Upper lobe of right lung (tissue), 1 donor: ENCODE data around the gene NKD1. TPM values are rescaled to one million over a fixed set of nuclear protein-coding genes. Genes with fewer than 3 reads are reported as not detected.

Source experiments
- ATAC-seq: fragments of 200-7000 bp; cut with Tn5 transposase; one replicate; pipeline ENCODE4 v1.9.1; 2020; ENCODE audit warnings: mild to moderate bottlenecking, moderate library complexity
- DNase-seq: peaks from one replicate; pipeline ENCODE4 v3.0.0-alpha.2; 2020
- H3K27ac ChIP-seq: fragments of 200-600 bp; one replicate; pipeline ENCODE4 v1.8.0; 2022
- H3K27me3 ChIP-seq: fragments of 200-600 bp; one replicate; pipeline ENCODE4 v1.8.0; 2022; ENCODE audit warnings: mild to moderate bottlenecking
- H3K36me3 ChIP-seq: fragments of 200-600 bp; one replicate; pipeline ENCODE4 v1.8.0; 2022
- H3K4me1 ChIP-seq: fragments of 200-600 bp; one replicate; pipeline ENCODE4 v1.8.0; 2022
- H3K4me3 ChIP-seq: fragments of 200-600 bp; one replicate; pipeline ENCODE4 v1.8.0; 2022; ENCODE audit warnings: mild to moderate bottlenecking
- H3K9me3 ChIP-seq: fragments of 200-600 bp; one replicate; pipeline ENCODE4 v1.8.0; 2022
- CTCF ChIP-seq: fragments of 200-600 bp; IDR thresholded peaks from one replicate; pipeline ENCODE4 v1.8.0; 2022; ENCODE audit warnings: antibody characterized with exemption
- intact Hi-C: fragments of 100-400 bp; cut with DNase I; formaldehyde crosslinking; loops from one replicate; pipeline ENCODE4 v1.11.0; 2022
- total RNA-seq: library from RNA; stranded (reverse); fragmentation: NEBNext Ultra II Directional; extraction: Animal tissue kit (Norgen Biotek cat#: 25700); gene quantifications from one replicate; pipeline ENCODE4 v1.2.1, GENCODE V29; 2021
- donor health status: DM: no; HTN: yes; CAD: no; lungs with severe emphysema.

The NKD1 gene
- total RNA-seq, 1 donor from 2014 or later, result 47.2 TPM

- no peak overlapping the region for H3K4me3 ChIP-seq
- ATAC-seq, result peak; percentile 57
- no peak for DNase-seq
- H3K27ac ChIP-seq, result no peak overlapping the region
- H3K36me3 ChIP-seq, result no peaks in the 10 kb centered on the region
- no peaks in the 10 kb centered on the region for H3K9me3 ChIP-seq
- no peaks in the 10 kb centered on the region for H3K27me3 ChIP-seq
- intact Hi-C loops, result no loop called here
- H3K4me1 ChIP-seq, result no peaks in the 10 kb centered on the region
- TF ChIP-seq CTCF, result peak; percentile 37
Observed at GRCh38 chr16:50644729-50645128, 96.5 kb downstream of the NKD1 start.

- TF ChIP-seq CTCF, result no peak
- Histone ChIP-seq H3K9me3 (no peaks in the 10 kb centered on the region), H3K27ac (no peak overlapping the region), H3K4me3 (no peak overlapping the region), H3K4me1 (no peaks in the 10 kb centered on the region), H3K27me3 (no peaks in the 10 kb centered on the region), H3K36me3 (no peaks in the 10 kb centered on the region)
- ATAC-seq (no peak), DNase-seq (no peak)
- intact Hi-C loops, result no loop called here
Observed at GRCh38 chr16:50645563-50646220, 97.5 kb downstream of the NKD1 start.

GRCh38 chr16:50646345-50646744 is 98.1 kb downstream of the NKD1 start:
- DNase-seq, result no peak
- H3K4me1 ChIP-seq, result no peaks in the 10 kb centered on the region
- H3K27me3 ChIP-seq, result no peaks in the 10 kb centered on the region
- no peaks in the 10 kb centered on the region for H3K9me3 ChIP-seq
- H3K27ac ChIP-seq, result no peak overlapping the region
- no peak for ATAC-seq
- intact Hi-C loops, result no loop called here
- H3K4me3 ChIP-seq, result no peak overlapping the region
- H3K36me3 ChIP-seq, result no peaks in the 10 kb centered on the region
- TF ChIP-seq CTCF, result no peak

GRCh38 chr16:50651835-50652438 is 103.7 kb downstream of the NKD1 start:
- Histone ChIP-seq H3K4me3 (no peak overlapping the region), H3K27me3 (no peaks in the 10 kb centered on the region), H3K4me1 (no peaks in the 10 kb centered on the region), H3K27ac (no peak overlapping the region), H3K9me3 (no peaks in the 10 kb centered on the region), H3K36me3 (no peaks in the 10 kb centered on the region)
- ATAC-seq, result no peak
- no peak for TF ChIP-seq CTCF
- DNase-seq, result no peak
- intact Hi-C loops, result no loop called here

GRCh38 chr16:50652836-50653425 is 104.7 kb downstream of the NKD1 start:
- TF ChIP-seq CTCF, result no peak
- Histone ChIP-seq H3K36me3 (no peaks in the 10 kb centered on the region), H3K4me1 (no peaks in the 10 kb centered on the region), H3K27me3 (no peaks in the 10 kb centered on the region), H3K9me3 (no peaks in the 10 kb centered on the region), H3K4me3 (no peak overlapping the region), H3K27ac (no peak overlapping the region)
- no peak for ATAC-seq
- DNase-seq, result no peak
- intact Hi-C loops, result no loop called here
